GM18517 (cell line): ENCODE measurements around the gene PRG2.
"Not testable (repeated sequence)": the region's sequence is repeated elsewhere in the genome, so short reads cannot be mapped to it uniquely, and the experiment has no call there.

ENCODE experiments used
- ATAC-seq: cut with Tn5 transposase; IDR thresholded peaks from one replicate; pipeline ENCODE4 v1.9.1; 2021; ENCODE audit warnings: mild to moderate bottlenecking, moderate library complexity; ENCODE audit not compliant: unreplicated experiment

PRG2 gene

DNA sequence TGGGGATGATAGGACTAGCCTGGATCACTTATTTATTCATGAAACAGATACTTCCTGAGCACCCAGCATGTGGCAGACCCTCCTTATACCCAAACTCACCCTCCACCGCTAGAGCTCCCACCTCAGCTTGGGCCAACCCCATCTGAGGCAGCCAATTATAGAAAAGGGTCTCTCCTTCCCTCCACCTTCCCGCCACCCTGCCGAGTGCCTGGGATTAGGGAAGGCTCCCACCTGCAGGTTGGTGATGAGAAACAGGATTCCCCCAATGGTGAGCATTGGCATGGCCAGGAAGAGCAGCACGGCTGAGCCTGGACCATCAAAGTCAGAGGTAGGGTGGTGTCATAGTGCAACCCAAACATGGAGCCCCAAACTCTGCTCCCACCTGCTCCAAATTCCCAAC, 30.6 kb upstream of the PRG2 start:
- ATAC-seq, result no peak

DNA sequence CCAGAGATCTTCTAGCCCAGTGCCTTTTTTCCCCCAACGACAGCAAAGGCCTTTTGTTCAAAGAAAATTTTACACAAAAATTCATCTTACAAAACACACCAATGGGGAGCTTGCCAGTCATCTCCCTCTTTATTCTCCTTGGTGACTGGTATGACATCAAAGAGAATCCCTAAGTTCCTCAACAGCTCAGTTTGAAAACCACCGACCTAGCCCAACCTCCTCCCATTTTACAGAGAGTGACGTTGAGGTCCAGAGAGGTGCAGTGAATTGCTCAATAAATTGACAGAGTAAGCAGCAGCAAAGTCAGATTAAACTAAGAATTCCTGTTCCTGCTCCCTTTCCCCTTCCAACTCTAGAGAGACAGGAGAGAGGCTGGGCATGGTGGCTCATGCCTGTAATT, 28.7 kb upstream of the PRG2 start:
- ATAC-seq, result no peak

DNA sequence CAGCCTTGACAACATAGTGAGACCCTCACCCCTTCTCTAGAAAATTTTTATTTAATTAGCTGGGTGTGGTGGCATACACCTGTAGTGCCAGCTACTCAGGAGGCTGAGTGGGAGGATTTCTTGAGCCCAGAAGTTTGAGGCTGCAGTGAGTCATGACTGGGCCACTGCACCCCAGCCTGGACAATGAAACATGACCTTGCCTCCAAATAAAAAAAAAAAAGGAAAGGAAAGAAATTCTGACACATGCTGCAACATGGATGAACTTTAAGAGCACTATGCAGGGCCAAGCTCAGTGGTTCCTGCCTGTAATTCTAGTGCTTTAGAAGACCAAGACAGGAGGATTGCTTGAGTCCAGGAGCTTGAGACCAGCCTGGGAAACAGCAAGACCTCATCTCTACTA, 27.7 kb upstream of the PRG2 start:
- no peak for ATAC-seq

DNA sequence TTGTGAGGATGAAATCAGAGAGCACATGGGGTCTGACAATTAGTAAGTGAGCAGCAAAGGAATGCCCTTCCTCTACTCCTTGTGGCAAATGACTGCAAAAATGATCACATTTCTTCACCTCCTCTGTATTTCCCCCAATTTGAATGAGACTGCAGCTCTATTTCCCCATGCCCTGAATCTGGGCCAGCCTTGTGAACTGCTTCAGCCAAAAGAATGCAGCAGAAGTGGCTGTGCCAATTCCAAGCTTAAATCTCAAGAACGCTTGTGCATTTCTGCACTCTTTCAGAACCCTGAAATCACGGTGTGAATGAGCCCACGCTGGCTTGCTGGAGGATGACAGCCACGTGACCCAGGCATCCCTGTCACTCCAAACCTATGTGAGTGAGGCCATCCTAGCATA, 26.6 kb upstream of the PRG2 start:
- ATAC-seq, result no peak

DNA sequence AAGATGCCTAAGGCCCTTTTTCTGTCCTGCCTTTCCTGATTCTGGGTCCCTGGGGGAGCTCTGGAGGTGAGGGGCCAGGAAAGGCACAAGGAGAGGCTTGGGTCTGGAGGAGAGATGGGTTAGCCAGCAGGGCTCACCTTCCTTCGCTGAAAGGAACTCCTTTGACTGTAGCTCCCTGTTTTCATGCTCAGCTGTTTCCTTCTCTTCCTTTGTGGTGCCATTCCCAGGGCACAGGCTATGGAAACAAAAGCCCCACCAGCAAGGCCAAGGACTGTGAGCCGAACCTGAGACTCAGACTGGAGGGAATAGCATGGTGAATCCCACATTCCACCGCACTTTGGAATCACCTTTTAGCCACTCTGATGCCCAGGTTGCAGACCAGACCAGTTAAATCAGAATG, 26.0 kb upstream of the PRG2 start:
- ATAC-seq, result no peak

DNA sequence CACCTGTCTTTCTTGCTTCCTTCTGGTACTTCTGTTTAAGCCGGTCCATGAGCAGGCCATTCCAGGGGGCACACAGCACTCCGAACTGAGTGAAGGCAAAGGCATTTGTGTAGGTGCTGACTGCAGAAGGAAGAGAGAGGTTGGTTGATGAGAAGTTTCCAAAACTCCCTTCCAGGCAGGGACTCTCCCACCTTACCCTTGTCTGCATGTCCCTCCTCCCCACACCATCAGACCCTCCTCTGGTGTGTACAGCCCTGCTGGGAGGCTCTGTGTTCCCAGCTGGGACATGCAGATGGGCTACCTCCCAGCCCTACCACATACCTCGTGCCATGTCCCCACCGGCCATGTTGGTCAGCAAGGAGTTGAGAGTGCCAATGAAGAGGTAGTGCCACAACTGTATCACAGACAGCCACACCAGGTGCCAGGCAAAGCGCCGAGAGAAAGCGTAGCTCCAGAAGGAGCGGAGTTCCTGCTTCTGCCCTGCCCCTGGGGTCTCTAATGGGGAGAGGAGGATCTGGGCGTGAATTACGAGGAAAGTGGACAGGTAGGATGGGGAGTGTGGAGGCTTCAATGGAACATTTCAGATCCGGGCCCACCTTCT, 24.3 kb upstream of the PRG2 start:
- ATAC-seq, result no peak

DNA sequence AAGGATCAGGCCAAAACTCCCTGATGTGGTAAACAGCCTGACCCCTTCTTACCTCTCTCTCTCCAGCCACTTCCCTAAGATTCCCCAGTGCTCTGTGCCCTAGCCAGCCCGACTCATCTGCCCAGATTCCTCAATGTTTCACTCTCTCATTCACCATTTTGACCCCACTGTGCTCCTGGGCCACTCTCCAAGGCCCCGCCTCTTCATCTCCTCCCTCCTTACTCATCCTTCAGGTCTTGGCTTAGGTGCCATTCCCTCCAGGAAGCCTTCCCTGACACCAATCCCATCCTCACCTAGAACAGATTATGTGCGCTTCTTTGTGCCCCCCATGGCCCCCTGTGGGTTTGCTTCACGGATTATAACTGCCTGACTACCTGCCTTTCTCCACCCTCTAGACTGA, 23.2 kb upstream of the PRG2 start:
- ATAC-seq, result no peak

DNA sequence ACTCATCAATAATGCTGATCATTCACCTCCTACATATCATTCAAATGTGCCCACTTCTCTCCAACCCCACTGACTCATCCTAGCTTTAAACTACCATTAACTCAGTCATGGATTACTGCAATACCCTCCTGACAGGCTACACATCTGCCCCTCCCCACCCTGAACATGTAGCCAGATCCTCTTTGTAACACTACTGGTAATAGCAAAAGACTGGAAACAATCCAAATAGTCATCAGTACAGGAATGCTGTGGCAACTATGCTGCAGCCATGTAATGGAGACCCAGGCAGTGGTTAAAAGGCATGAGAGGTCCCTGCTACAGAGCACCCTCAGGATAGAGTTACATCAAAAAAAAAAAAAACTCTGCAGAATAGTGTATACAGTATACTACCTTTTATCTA, 19.8 kb upstream of the PRG2 start:
- ATAC-seq, result no peak

DNA sequence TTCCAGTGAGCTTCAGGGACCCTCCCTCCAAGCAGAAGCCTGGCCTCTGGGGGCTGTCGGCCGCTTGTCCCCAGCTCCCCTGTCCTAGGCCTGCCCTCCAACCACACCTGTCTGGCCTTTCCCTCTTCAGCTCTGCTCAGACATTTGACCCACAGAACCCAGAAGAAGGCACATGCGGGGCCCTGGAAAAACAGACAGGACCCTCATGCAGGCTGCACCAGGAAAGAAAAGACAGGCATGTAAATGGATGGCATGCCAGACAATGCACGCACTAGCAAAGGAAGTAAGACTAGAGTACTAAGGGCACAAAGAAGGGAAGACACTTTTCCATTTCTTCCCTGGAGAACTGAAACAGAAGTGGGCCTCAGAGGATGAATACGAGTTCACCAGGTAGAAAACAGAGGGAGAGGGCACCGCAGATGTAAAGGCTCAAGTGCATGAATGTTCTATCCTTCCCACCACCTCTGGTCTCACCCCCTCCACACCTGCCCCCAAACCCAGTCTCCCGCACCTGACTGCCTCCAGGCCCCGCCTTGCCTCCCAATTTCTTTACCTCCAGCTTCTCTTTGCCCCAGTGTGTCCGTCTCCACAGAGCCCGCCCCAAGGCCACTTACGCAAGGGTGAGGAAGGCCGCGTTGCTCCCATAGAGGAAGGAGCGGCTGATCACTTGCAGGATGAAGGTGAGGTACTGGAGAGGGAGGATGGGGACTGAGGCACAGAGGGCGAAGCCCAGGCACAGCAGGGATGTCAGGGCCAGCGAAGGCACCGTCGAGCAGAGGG, 19.1 kb upstream of the PRG2 start:
- ATAC-seq, result no peak

DNA sequence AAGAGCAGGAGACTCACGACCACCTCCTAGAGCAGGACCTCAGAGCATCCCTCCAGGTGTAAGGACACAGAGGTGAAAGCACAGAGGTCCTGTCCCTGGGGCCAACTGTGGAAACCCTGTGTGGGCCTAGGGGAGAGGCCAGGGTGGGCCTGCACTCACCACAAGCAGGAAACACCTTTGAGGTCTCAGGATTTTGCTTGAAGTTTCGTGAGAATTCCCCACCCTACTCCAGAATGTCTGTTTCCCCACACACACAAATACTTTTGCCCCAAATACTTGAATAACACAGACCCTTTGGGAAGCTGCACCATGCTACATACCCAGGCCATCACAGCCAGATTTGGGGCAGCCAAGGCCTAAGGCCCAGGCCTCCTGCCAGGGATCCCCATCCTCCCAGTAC, 18.3 kb upstream of the PRG2 start:
- no peak for ATAC-seq

DNA sequence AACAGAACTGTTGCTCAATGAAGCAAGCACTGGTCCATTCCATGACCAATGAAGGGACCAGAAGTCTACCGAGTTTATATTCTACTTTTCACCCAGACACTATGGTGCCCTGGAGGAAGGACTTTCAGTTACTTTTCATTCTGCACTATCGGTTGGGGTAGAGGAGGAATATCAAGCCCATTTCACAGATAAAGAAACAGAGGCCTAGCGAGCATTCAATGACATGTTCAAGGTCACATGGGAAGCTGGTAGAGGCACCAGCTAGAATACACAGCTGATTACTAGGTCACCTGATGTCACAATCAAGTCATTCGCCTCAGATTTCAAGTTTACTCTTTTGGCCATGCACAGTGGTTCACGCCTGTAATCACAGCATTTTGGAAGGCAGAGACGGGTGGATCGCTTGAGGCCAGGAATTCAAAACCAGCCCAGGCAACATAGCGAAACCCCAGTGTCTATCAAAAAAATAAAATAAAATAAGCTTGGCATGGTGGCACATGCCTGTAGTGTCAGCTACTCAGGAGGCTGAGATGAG, 17.6 kb upstream of the PRG2 start:
- ATAC-seq, result no peak

DNA sequence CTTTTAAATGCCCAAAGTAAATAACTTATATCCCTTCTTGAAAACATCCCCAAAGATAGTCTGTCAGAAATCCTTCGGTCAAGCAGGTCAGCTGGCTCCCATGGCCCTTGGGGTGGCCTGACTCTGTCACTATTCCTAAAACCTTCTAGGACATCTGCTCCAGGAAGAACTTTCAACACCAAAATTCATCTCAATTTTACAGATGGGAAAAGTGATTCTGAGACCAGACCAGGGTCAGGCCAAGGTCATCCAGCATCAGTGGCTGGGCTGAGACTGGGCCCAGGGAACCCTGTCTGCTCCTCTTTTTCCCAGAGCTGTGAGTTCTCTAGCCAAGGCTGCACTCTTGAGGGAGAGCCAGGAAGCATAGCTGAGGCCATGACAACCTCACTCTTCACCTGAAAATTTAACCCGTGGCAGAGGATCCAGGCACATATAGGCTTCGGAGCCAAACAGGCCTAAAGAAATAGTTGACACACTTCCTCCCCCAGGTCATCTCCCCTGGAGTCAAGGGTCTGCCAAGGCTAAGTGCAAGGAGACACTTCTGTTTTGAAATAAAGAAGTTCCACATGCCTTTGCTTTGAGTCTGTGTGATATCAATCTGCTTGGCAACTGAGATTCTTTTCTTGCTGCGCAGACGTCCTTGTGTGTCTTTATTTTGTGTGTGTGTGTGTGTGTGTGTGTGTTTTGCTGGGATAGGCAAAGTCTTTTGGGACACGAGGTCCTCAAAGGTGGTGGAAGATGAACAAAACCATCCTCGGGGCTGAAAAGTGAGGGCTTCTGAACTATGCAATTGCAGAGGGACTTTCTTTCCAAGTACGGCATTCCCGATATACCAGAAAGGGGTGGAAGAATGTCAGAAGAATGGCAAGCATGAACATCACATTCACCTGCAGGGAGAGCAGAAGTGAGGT, 16.8 kb upstream of the PRG2 start:
- ATAC-seq, result no peak

DNA sequence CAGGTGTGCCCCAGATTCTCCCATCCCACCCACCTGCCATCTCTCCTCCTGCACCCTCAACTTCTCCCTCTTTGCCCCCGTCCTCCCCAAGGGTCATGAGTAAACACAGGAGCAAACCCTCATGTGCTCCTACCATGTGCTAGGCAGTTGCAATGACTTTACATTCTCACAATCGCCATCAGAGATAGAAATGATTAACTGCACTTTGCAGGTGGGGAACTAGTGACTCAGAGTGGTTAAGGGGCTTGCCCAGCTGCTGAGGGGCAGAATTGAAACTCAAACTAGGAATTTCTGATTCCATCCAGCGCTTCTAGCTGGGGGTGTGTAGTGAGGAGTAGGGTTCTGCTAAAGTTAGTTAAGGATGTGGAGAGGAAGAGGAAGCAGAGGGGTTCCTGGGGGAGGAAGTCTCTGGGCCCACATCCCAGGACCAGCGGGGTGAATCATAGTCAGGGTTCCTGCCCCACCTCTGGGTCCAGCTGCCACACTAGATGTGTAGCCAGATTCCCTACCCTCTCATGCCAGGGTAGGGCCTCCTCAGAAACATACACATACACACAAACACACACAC, 16.0 kb upstream of the PRG2 start:
- peak; percentile 86 for ATAC-seq

DNA sequence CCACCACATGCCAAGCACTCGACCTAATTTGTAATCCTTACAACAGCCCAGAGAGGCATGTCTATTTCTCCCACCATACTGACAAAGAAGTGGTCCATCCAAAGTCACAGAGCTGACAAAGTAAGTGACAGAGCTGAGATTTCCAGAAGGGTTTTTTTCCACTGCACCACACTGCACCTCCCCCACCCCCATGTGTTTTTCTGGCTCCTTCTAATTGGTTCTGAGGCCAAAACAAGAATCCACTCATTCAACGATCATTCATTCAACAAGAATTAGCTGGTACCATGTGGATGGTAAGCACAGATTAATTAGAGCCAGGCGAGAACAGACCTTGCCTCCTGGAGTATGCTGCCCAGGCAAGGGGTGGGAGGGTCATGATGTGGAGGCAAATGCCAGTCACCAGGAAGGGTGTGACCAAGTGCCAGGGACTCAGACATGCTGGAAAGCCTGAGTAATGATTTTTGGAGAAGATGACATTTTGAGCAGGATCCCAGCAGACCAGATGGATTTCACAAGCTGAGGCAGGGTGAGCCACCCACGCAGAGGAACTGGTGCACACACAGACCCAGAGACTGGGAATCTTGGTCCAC, 14.9 kb upstream of the PRG2 start:
- no peak for ATAC-seq

DNA sequence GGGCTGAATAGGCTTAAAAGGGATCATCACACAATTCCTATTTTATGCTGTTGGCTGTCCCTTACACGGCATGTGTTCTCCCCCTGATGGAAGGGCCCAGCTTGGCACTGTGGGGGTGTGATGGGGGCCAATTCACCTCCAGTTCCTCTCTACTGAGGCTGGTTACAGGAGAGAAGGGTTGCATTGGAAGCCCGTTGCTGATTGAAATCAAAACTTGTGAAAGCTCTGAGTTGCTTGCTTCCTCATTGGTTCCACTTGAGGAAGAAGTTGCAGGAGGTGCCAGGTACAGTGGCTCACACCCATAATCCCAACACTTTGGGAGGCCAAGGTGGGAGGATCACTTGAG, 13.3 kb upstream of the PRG2 start:
- ATAC-seq, result no peak

DNA sequence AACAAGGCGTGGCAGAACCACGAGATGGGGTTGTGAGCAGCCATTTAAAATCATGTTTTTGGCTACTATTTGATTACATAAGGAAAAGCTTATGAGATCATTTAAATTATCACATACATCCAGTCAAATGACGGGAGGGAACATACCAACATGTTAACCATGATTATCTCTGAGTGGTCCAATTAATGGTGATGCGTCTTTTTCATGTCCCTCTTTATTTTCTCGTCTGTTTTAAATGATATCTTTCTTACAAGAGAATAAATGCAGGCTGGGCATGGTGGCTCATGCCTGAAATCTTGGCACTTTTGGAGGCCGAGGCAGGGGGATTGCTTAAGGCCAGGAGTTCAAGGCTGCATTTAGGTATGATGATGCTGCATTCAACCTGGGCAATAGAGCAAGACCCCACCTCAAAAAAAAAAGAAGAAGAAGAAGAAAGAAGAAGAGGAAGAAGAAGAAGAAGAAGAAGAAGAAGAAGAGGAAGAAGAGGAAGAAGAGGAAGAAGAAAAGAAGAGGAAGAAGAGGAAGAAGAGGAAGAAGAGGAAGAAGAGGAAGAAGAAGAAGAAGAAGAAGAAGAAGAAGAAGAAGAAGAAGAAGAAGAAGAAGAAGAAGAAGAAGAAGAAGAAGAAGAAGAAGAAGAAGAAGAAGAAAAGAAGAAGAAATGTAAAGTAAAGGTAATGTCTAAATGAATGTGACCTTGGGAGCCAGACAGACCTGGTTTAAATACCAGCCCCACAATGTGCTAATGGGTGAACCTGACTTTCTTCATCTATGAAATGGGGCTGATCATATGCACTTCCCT, 12.8 kb upstream of the PRG2 start:
- ATAC-seq, result not testable (repeated sequence)

DNA sequence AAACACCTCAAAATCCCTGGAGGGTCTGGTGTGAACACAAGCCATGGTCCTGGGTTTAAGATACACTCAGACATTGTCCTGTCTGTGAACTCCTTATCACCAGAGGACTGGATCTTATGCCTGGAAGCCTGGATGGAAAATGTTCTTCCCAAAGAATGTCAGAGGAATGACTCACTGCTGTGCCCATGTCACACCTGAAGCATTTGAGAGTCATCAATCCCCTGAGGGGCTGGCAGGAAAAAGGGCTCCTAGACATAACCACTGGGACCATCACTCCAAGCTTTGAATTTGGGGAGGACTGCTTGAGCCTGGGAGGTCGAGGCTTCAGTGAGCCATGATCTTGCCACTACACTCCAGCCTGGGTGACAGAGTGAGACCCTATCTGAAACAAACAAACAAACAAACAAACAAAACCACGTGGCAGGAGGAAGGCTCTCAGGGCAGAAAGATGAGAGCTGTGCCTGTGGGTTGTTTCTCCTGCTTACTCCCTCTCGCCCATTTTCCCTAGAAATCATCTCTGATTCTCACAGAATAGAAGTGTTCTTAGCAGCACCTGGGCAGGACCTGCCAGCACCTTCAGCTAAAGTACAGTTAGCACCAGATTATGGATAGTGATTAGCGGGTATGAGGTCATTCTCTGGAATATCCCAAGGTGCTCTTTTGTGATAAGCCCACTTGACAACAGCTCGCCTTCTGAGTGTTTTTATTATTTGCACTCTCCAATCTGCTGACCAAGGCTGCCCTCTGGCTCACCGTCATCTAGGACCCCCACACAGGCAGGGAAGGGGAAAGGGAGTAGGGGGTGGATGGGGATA, 11.9 kb upstream of the PRG2 start:
- no peak for ATAC-seq

DNA sequence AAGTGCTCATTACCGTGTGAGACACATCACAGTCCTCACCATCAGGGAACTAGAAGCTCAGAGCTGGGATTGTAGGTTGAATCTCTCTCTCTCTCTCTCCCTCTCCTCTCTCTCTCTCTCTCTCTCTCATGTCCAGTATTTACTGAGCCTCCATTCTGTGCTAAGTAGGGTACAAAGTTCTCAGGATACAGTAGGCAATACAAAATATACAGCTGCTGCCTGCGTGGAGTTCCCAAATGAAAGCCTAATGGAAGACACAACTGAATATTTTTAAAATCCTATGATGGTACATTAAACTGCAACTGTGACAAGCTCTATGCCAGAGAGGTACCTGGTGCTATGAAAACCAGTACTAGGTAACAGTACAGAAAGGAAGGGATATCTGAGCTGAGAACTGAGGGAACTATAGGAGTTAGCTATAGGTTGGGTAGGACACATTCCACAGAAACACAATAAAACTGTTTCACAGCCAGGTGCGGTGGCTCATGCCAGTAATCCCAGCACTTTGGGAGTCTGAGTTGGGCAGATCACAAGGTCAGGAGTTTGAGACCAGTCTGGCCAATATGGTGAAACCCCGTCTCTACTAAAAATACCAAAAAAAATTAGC, 9.6 kb upstream of the PRG2 start:
- no peak for ATAC-seq

DNA sequence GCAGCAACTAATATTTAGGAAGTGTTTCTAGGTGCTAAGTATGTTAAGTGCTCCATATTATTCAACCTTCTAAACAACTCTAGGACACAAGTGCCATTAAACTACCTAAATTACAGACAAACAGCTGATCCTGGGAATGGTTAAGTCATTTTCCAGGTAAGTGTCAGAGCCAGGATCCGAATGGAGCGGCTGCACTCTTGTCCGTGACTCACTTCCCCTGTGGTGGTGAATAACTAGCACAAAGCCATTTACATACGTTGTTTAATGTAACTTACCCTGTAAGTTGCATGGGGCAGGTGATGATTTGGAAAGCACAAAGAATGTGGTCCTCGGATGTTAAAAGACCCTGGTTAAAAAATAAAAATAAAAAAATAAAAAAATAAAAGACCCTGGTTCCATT, 8.8 kb upstream of the PRG2 start:
- no peak for ATAC-seq
